GM19467 (cell line): ENCODE measurements around the gene COX4I2.
"Not testable (repeated sequence)": the region's sequence is repeated elsewhere in the genome, so short reads cannot be mapped to it uniquely, and the experiment has no call there.

Experiments used
- ATAC-seq: cut with Tn5 transposase; IDR thresholded peaks from one replicate; pipeline ENCODE4 v1.9.1; 2021; ENCODE audit warnings: mild to moderate bottlenecking, moderate library complexity; ENCODE audit not compliant: unreplicated experiment

Gene COX4I2

GRCh38 chr20:31606804-31607639 is 30.7 kb upstream of the COX4I2 start:
- ATAC-seq = no peak

- no peak for ATAC-seq
Observed at GRCh38 chr20:31607640-31608250, 30.0 kb upstream of the COX4I2 start.

GRCh38 chr20:31608251-31608945 is 29.3 kb upstream of the COX4I2 start:
- no peak for ATAC-seq

- ATAC-seq = not testable (repeated sequence)
Observed at GRCh38 chr20:31612271-31612640, 25.5 kb upstream of the COX4I2 start.

- no peak for ATAC-seq
Observed at GRCh38 chr20:31615416-31615815, 22.3 kb upstream of the COX4I2 start.

- ATAC-seq = no peak
Observed at GRCh38 chr20:31617432-31618104, 20.1 kb upstream of the COX4I2 start.

- ATAC-seq = no peak
Observed at GRCh38 chr20:31620246-31620645, 17.5 kb upstream of the COX4I2 start.

- not testable (repeated sequence) for ATAC-seq
Observed at GRCh38 chr20:31623123-31623505, 14.6 kb upstream of the COX4I2 start.

GRCh38 chr20:31626534-31626933 is 11.2 kb upstream of the COX4I2 start:
- ATAC-seq = not testable (repeated sequence)

GRCh38 chr20:31628057-31628456 is 9.7 kb upstream of the COX4I2 start:
- not testable (repeated sequence) for ATAC-seq

GRCh38 chr20:31630187-31630790 is 7.4 kb upstream of the COX4I2 start:
- ATAC-seq = no peak

- ATAC-seq = no peak
Observed at GRCh38 chr20:31632548-31633338, 5.0 kb upstream of the COX4I2 start.

- ATAC-seq = no peak
Observed at GRCh38 chr20:31633339-31633914, 4.3 kb upstream of the COX4I2 start.

- no peak for ATAC-seq
Observed at GRCh38 chr20:31638317-31638716, 605 bp downstream of the COX4I2 start.

- ATAC-seq = no peak
Observed at GRCh38 chr20:31638816-31639215, 1.1 kb downstream of the COX4I2 start.

GRCh38 chr20:31640259-31640658 is 2.5 kb downstream of the COX4I2 start:
- ATAC-seq = no peak

- ATAC-seq = no peak
Observed at GRCh38 chr20:31641391-31641790, 3.7 kb downstream of the COX4I2 start.

- no peak for ATAC-seq
Observed at GRCh38 chr20:31642837-31643236, 5.1 kb downstream of the COX4I2 start.

GRCh38 chr20:31643522-31643921 is 5.8 kb downstream of the COX4I2 start:
- no peak for ATAC-seq

GRCh38 chr20:31644701-31645100 is 7.0 kb downstream of the COX4I2 start:
- ATAC-seq = no peak
